HG03521 (cell line): ENCODE results near the gene KRTAP20-2.

Experiments
- ATAC-seq: cut with Tn5 transposase; IDR thresholded peaks from one replicate; pipeline ENCODE4 v1.9.1; 2021; ENCODE audit warnings: mild to moderate bottlenecking, moderate library complexity; ENCODE audit not compliant: unreplicated experiment

Gene KRTAP20-2

DNA sequence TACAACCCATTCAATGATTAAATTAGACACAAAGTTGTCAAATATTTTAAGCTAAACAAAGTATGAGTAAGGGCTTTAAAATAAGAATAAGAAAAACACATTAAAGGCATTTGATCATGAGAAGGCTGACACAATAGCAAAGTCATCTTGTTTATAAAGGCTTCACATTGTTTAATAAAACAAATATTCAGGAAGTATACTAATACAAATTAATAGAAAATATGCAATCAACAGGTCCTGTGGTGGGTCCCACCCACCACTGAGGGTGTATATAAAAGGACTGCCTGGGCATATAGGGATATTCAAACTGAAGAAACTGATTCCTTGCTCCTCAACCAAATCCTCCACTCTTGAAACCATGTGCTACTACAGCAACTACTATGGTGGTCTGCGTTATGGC lies at the start of gene KRTAP20-2:
TSS of gene KRTAP20-2 (plus strand) at position 301 of the 400 bp plus-strand sequence. CDS start at position 359, 58 bp downstream.
- ATAC-seq, result no peak

DNA sequence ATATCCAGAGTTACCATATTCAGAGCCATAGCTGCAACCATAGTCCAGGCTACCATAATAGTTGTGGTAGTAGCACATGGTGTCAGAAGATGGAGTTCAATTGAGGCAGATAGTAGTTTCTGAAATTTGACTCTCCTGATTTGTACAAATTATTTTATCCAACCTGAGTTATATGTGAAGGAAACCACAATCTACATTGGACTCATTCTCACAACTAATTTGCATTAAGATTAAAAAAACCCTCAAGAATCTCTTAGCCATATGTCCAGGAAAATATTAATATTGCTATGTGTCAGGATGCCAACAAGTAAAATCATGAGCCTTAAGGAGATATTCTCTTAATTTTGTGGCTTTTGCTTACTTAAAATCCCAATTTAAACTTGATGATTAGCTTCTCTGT lies 44.7 kb upstream of the KRTAP20-2 start, which contains the start of gene KRTAP22-2:
TSS of gene KRTAP22-2 (minus strand) at position 101 of the 400 bp plus-strand sequence.
- ATAC-seq, result no peak

DNA sequence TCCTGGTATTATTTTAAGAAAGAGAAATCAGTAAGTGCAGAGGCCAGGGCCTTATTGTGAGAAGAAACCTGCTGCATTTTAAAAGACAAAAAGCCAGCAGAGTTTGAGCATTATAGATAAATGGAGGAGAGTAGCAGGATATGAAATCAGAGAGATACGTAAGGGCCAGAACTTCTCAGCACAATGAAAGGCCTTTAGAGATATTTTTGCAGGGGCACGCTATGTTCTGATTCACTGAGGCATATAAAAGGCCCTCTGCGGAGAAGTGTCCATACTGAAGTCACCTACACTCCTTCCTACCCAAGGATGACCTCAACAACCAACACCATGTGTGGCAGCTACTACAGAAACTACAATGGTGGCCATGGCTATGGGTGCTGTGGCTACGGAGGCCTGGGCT lies 42.9 kb upstream of the KRTAP20-2 start, which contains the start of gene KRTAP6-3:
TSS of gene KRTAP6-3 (plus strand) at position 301 of the 400 bp plus-strand sequence. CDS start at position 307, 6 bp downstream.
- no peak for ATAC-seq

DNA sequence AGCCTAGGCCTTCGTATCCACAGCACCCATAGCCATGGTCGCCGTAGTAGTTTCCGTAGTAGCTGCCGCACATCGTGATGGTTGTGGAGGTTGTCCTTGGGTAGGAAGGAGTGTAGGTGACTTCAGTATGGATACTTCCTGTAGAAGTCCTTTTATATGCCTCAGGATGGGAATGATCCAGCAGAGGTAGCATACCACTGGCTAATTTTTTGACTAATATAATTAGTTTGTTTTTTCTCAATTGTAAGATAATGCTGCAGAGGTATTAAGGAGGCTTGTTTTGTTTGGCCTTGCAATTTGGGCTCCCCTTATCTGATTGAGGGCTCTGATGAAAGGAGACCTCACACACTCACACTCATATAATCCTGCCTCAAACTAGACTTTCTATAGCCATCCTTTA lies 36.2 kb upstream of the KRTAP20-2 start, which contains the start of gene KRTAP6-2:
TSS of gene KRTAP6-2 (minus strand) at position 101 of the 400 bp plus-strand sequence. CDS start at position 73, 28 bp downstream.
- no peak for ATAC-seq

DNA sequence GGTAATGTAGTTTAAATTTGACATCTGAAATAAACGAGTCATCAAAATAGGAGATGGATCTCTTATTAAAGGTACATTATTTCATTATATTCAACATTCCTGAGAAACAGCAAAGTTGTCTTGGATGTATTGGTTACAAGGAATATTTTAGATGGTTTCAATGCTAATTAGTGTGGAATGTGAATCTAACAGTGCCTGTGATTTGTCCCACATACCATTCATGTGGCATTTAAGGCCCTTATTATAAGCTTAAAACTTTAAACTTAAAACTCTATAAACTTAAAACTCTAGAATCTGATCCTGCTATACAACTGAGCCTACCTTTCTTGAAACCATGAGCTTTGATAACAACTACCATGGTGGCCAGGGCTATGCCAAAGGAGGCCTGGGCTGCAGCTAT lies 34.2 kb upstream of the KRTAP20-2 start, which contains the start of gene KRTAP22-1:
TSS of gene KRTAP22-1 (plus strand) at position 301 of the 400 bp plus-strand sequence.
- no peak for ATAC-seq

DNA sequence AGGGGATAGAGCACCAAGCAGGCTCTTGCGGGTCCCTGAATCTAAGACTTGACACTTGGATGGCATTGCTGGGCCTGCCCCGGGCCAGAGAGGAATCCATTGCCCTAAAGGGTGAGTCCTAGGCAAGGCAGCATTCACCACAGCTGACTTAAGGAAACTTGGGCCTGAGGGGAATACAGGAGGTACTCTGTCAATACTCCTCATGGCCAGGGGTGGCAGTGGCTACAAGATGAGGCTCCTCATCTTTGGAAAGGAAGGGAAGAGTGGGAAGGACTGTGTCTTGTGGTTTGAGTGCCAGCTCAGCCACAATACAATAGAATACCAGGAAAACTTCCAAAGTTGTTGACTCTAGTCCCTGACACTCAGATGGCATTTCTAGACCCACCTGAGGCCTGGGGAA lies 29.0 kb upstream of the KRTAP20-2 start:
- ATAC-seq, result no peak

DNA sequence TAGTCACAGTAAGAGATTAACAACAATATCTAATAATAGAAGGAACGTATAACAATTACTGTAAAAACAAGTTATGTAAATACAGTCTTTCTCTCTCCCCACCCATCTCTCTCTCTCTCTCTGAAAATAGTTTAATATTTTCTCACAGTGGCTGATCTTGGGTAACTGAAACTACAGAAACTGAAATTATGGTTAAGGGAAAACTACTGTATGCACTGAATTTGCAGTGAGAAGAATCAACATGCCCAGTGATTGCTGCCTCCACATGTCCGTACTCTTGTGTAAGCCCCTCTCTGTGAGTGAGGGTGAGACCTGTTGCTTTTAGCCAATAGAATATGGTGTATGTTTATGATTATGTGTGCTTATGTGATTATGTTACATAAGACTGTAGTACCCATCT lies 22.9 kb upstream of the KRTAP20-2 start:
- no peak for ATAC-seq

DNA sequence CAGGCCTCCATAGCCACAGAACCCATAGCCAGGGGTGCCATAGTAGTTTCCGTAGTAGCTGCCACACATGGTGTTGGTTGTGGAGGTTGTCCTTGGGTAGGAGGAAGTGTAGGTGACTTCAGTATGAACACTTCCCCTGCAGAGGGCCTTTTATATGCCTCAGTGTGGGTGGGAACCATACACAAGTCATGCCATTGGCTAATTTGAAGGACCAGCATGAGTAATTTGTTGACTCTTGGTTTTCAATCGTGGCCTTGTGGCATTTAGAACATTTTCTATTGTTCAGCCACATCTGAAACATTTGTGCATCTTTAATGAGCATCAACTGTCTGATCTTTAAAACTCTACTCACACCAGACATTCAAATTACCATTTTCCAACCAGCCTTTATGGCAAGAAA lies 21.2 kb upstream of the KRTAP20-2 start, which contains the start of gene KRTAP6-1:
TSS of gene KRTAP6-1 (minus strand) at position 95 of the 400 bp plus-strand sequence. CDS start at position 69, 26 bp downstream.
- ATAC-seq, result no peak

DNA sequence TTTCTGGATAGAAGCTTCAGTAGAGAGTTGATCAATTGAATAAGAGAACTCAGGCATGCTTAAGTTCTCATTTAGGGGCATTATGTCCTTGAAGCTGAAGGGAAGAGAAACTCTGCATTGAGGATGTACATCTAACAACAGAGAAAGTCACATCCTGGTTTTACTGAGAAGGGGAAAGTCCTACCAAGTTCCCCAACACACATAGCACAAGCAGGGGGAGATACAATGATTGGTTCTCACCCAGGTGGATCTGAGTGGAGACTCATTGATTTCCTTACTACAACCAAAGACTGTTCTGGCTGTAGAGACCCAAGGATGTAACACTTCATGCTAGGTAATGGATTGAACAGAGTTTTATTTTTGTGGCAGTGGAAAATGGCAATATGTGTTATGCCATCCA lies 19.8 kb upstream of the KRTAP20-2 start:
- no peak for ATAC-seq

DNA sequence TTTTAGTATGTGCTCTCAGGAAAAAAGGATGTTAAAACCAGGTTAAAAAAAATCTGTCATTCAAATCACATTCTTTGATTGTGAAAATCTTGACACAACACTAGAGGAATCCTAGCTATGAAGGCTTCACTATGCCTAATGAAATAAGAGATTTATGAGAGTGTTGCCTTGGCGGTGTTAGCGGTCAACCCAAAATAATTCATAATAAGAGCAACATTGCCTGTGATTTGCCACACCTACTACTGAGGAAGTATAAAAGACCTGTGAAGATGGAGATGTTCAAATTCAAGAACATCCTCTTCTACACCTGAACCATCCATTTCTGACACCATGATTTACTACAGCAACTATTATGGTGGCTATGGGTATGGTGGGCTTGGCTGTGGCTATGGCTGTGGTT lies 18.9 kb upstream of the KRTAP20-2 start, which contains the start of gene KRTAP20-1:
TSS of gene KRTAP20-1 (plus strand) at position 301 of the 400 bp plus-strand sequence. CDS start at position 331, 30 bp downstream.
- ATAC-seq, result no peak

DNA sequence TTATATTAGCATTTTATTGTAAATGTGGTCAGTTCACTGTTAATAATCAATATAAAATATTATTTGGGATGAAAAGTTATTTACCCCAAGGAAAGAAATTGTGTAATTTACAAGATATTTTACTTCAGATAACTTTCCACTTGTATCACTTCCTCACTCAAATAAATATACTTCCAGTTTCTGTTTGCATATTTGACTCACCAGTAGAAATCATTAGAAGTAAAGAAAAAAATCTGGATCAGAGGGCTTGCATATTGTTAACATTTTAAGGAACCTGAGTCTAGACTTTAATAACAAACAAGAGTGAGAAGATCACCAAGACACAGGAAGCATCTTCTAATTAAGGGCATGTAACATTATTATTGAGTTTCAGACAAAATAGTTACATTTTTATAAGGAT lies 14.9 kb upstream of the KRTAP20-2 start:
- ATAC-seq, result no peak

DNA sequence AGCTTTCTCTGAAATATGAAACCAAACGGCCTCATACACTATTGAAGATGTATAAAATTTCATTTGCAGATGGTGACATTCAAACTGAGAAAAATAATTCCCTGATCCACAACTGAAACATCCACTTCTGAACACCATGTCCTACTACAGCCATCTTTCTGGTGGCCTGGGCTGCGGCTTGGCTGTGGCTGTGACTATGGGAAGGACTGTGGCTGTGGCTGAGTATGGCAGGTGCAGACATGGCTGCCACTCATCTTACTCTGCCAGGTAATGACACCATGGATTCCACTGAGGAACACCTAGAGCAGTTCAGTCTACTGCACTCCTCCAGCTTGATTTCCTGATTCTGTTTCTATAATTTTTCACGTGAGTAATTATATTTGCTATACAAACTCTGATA lies 14.5 kb upstream of the KRTAP20-2 start, which contains the start of gene KRTAP20-4:
TSS of gene KRTAP20-4 (plus strand) at position 106 of the 400 bp plus-strand sequence.
- no peak for ATAC-seq

DNA sequence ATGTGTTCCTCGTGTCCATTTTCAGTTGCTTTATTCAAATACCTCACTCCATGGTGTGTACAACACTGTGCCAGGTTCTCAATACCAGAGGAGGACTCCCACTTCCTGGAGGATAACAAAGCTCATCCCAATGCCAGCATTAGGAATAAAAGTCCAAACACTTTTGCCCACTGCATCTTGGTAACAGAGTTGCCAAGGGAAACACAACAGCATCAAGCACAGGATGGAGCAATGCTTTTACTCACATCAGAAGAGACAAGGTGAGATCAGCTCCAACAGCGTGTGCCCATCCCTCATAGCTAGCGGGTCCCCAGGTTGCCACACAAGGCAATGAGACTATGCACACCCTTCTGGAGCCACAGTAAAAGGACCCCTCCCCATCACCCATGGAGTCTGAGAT lies 11.6 kb upstream of the KRTAP20-2 start:
- ATAC-seq, result no peak

DNA sequence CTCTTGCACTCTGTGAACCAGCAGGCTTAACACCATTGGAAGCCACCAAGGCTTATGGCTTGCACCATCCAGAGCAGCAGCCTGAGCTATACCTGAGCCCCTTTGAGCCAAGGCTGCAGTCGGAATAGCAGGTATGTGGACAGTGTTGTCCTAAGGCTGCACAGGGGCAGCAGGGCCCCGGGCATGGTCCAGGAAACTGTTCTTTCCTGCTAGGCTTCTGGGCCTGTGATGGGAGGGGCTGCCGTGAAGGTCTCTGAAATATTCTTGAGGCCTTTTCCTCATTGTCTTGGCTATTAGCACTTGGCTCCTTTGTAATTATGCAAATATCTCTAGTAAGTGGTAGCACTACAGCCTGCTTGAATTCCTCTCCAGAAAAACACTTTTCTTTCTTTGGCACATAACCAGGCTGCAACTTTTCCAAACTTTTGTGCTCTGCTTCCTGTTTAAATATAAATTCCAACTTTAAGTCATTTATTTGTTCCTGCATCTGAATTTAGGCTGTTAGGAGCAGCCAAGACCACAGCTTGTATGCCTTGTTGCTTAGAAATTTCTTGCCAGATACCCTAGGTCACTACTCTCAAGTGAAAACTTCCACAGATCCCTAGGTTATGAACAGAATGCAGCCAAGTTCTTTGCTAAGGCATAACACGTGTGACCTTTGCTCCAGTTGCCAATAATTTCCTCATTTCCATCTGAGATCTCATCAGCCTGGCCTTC lies 9.4 kb upstream of the KRTAP20-2 start:
- no peak for ATAC-seq

DNA sequence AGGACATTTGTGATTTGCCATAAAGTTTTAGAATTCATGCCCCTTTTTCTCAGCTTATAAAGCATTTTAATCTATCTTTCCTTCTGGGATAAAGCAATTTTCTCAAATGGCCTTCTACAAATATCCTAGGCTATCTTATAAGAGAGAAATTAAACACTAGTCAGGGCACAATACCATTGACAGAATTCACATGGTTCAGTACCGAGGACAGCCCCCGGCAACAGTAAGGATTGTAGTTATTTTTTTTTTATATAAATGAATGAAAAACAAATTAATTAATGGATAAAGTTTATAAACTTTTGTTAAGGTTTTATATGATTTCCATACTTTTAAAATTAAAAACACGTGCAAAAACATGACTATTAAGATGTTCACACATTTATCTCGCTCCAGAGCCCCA lies 6.9 kb upstream of the KRTAP20-2 start:
- ATAC-seq, result no peak

DNA sequence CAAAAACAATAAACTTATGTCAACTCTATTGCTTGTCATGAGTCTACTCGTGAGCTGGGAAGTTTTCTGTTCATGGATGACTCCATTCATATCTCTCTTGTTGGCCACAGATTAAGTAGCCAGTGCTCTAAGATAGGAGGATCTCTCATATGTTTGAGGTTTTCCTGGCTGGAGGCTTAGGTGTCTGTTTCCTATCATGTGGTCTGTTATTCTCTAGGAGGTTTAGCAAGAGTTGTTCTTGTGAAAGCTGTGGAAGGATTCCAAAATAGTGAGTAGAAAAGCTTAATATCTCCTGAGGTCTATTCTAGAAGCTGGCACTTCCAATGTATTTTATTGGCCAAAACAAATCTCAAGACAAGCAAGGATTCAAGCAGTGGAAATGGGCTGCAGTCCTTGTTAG lies 5.8 kb upstream of the KRTAP20-2 start:
- no peak for ATAC-seq

DNA sequence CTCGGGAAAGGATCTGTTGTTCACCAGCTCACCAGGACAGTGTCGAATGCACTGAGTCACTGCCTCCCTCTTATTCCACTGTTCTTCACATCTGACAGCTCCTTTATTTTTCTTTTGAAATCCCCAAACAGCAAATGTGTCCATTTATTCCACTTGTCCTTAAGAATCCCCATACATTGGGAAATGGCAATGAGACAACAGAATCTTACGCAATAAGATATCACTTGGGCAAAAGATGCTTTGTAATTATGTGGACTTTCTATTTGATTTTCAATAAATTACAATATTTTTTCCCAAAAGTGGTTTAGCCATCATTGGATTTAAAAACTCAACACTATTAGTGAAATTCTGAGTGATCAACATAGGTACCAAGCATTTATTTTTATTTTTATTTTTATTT lies 3.7 kb downstream of the KRTAP20-2 start:
- no peak for ATAC-seq

DNA sequence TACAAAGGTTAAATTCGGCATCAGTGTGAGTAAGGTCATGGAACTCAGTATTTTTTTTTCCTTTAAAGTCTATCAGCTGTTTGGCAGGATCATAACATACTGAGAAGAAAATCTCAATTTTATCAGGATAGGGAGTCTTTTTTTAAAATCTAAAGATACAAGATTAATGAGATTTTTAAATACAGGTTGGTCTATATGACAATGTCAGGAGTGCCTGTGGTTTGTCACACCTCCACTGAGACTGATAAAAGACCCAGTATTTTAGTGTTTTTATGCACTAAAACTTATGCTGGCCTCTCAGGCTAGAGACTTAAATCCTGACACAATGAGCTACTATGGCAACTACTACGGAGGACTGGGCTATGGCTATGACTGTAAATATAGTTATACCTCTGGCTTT lies 7.6 kb downstream of the KRTAP20-2 start, which contains the start of gene KRTAP20-3:
TSS of gene KRTAP20-3 (plus strand) at position 301 of the 400 bp plus-strand sequence.
- ATAC-seq, result no peak

DNA sequence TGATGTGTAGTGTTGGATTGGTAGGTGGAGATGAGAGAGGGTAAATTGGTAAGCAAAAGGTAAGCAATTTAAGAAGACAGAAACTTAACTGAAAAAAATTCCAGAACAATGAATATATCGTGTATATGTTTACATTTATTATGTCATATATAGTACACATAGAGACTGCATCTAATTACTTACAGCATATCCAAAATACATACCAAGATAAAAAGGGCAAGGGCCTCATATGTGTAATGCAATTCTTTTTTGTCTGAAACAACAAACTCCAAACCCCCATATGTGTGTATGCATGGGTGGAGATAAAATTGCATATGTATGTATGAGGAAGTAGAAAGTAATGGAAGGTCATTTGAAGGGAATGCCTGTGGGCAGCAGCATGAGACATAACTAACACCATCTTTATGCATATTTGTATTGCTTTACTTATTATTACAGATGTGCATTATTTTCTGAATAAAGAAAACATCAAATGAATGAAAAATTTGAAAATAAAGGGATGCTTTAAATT lies 12.0 kb downstream of the KRTAP20-2 start:
- ATAC-seq, result no peak

DNA sequence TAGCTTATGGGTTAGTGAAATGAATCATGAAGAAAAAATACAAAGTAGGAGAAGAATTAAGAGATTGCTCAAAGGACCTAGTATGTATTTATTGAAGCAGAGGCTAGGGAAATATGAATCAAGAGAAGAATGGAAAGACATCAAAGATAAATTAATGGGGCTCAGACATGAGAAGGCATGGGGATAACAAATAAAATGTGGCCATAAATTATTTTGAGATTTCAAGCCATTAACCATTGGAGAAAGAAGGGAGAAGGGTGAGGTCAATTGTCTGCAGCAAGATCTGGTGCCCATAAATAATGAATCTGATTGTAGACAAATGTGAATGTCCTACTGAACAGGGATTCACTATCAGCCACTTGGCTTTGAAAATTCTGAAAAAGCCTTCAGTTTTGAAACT lies 17.9 kb downstream of the KRTAP20-2 start:
- no peak for ATAC-seq

DNA sequence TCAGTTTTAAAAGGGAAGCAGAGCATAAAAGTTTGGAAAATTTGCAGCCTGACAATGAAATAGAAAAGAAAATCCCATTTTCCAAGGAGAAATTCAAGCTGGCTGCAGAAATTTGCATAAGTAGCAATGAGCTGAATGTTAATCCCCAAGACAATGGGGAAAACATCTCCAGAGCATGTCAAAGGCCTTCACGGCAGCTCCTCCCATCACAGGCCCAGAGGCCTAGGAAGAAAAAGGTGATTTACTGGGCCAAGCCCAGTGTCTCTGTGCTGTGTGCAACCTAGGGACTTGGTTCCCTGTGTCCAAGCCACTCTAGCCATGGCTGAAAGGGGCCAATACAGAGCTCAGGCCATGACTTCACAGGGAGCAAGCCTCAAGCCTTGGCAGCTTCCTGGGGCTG lies 33.8 kb downstream of the KRTAP20-2 start:
- no peak for ATAC-seq
